ENCODE data around the gene PCSK5.

PCSK5 gene

DNA sequence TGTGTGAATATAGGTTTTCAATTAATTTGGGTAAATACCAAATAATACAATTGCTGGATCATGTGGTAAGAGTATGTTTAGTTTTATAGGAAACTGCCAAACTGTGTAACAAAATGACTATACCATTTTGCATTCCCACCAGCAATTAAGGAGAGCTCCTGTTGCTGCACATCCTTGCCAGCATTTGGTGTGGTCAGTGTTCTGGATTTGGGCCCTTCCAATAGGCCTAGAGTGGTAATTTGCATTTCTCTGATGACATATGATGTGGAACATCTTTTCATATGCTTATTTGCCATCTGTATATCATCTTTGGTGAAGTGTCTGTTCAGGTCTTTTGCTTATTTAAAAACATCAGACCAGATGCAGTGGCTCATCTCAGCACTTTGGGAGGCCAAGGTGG is 515.4 kb downstream of the PCSK5 start:
- no peak for DNase-seq
